ENCODE data around the gene TRMT44.

- TF ChIP-seq CTCF (IDR thresholded peaks at IDR 0.05) (no peak), EZH2 (IDR thresholded peaks at IDR 0.05; ENCODE audit: borderline replicate concordance, insufficient read depth, low read depth, low read length, poor library complexity, severe bottlenecking) (no peak)
Observed at GRCh38 chr4:8510191-8510590, 69.6 kb downstream of the TRMT44 start.
